Measurements from ENCODE around the gene PHF8. TPM values are rescaled to one million over a fixed set of nuclear protein-coding genes. Genes with fewer than 3 reads are reported as not detected.

PHF8 gene
- total RNA-seq, 1 donor: 25.0 TPM

- TF ChIP-seq CTCF (IDR thresholded peaks at IDR 0.05; ENCODE audit: insufficient read depth, low read depth, low read length): no peak
- H3K4me3 ChIP-seq (ENCODE audit: low read depth, low read length): no peak overlapping the region
- no peak for DNase-seq (ENCODE audit: low read depth)
These were observed 51.7 kb downstream of the PHF8 start for GRCh38 chrX:53992589-53992988.

GRCh38 chrX:53990171-53990570 is 54.1 kb downstream of the PHF8 start:
- peak; percentile 10 for DNase-seq (ENCODE audit: low read depth)
- TF ChIP-seq CTCF (IDR thresholded peaks at IDR 0.05; ENCODE audit: insufficient read depth, low read depth, low read length): no peak

GRCh38 chrX:53984895-53985294 is 59.4 kb downstream of the PHF8 start:
- DNase-seq (ENCODE audit: low read depth): no peak
- no peak for TF ChIP-seq CTCF (IDR thresholded peaks at IDR 0.05; ENCODE audit: insufficient read depth, low read depth, low read length)
- H3K4me3 ChIP-seq (ENCODE audit: low read depth, low read length): no peak overlapping the region

More at GRCh38 chrX:53990171-53990570, 54.1 kb downstream of the PHF8 start:
- no peak overlapping the region for H3K4me3 ChIP-seq (ENCODE audit: low read depth, low read length)

GRCh38 chrX:53974529-53974928 is 69.7 kb downstream of the PHF8 start:
- no peak overlapping the region for H3K4me3 ChIP-seq (ENCODE audit: low read depth, low read length)
- no peak for TF ChIP-seq CTCF (IDR thresholded peaks at IDR 0.05; ENCODE audit: insufficient read depth, low read depth, low read length)
- no peak for DNase-seq (ENCODE audit: low read depth)

- no peak for TF ChIP-seq CTCF (IDR thresholded peaks at IDR 0.05; ENCODE audit: insufficient read depth, low read depth, low read length)
- no peak for DNase-seq (ENCODE audit: low read depth)
- no peak overlapping the region for H3K4me3 ChIP-seq (ENCODE audit: low read depth, low read length)
These were observed 74.7 kb downstream of the PHF8 start for GRCh38 chrX:53969540-53969939.

GRCh38 chrX:53950130-53950733 is 94.0 kb downstream of the PHF8 start:
- no peak overlapping the region for H3K4me3 ChIP-seq (ENCODE audit: low read depth, low read length)
- DNase-seq (ENCODE audit: low read depth): no peak
- TF ChIP-seq CTCF (IDR thresholded peaks at IDR 0.05; ENCODE audit: insufficient read depth, low read depth, low read length): no peak

GRCh38 chrX:53940180-53940579 is 104.1 kb downstream of the PHF8 start:
- TF ChIP-seq CTCF (IDR thresholded peaks at IDR 0.05; ENCODE audit: insufficient read depth, low read depth, low read length): no peak
- DNase-seq (ENCODE audit: low read depth): no peak
- H3K4me3 ChIP-seq (ENCODE audit: low read depth, low read length): no peak overlapping the region

Data from fibroblast of villous mesenchyme (primary cell).